Retinal pigment epithelial cell (primary cell): ENCODE data around the gene MPDZ.

Experiments used
- DNase-seq: peaks from one replicate; pipeline ENCODE4 v3.0.0-alpha.2; 2010; ENCODE audit warnings: low read depth
- H3K4me3 ChIP-seq: 2 replicates; pipeline ENCODE4 v1.5.1; 2011; ENCODE audit warnings: mild to moderate bottlenecking, low read length, control low read depth, moderate library complexity
- CTCF ChIP-seq: conservative IDR thresholded peaks from 2 replicates; pipeline ENCODE4 v1.5.1; 2011; ENCODE audit warnings: low read depth, low read length, control low read depth, inconsistent platforms

Gene MPDZ

GRCh38 chr9:13131416-13131815 is 148.1 kb downstream of the MPDZ start:
- H3K4me3 ChIP-seq, result no peak overlapping the region
- TF ChIP-seq CTCF, result no peak
- DNase-seq, result no peak

- DNase-seq, result no peak
- TF ChIP-seq CTCF, result no peak
- H3K4me3 ChIP-seq, result no peak overlapping the region
These were observed 151.1 kb downstream of the MPDZ start for GRCh38 chr9:13128266-13128860.

- no peak overlapping the region for H3K4me3 ChIP-seq
- no peak for TF ChIP-seq CTCF
These were observed 152.4 kb downstream of the MPDZ start for GRCh38 chr9:13127131-13127530.

GRCh38 chr9:13125261-13125660 is 154.2 kb downstream of the MPDZ start:
- no peak for TF ChIP-seq CTCF
- no peak for DNase-seq

More at GRCh38 chr9:13127131-13127530, 152.4 kb downstream of the MPDZ start:
- DNase-seq, result no peak

GRCh38 chr9:13122756-13123369 is 156.6 kb downstream of the MPDZ start:
- TF ChIP-seq CTCF, result no peak
- no peak for DNase-seq
- no peak overlapping the region for H3K4me3 ChIP-seq

More at GRCh38 chr9:13125261-13125660, 154.2 kb downstream of the MPDZ start:
- no peak overlapping the region for H3K4me3 ChIP-seq

- no peak for DNase-seq
- H3K4me3 ChIP-seq, result no peak overlapping the region
- TF ChIP-seq CTCF, result no peak
These were observed 161.2 kb downstream of the MPDZ start for GRCh38 chr9:13118313-13118712.

- H3K4me3 ChIP-seq, result no peak overlapping the region
- DNase-seq, result no peak
- TF ChIP-seq CTCF, result no peak
These were observed 163.2 kb downstream of the MPDZ start for GRCh38 chr9:13116292-13116691.
